ENCODE results near the gene HIP1R.

- TF ChIP-seq BHLHE40 (IDR thresholded peaks at IDR 0.05; ENCODE audit: borderline replicate concordance), result no peak
- TF ChIP-seq TARDBP (IDR thresholded peaks at IDR 0.05), result no peak
- TF ChIP-seq HDGF (IDR thresholded peaks at IDR 0.05; ENCODE audit: borderline replicate concordance), result no peak
- TF ChIP-seq CTBP1 (IDR thresholded peaks at IDR 0.05; ENCODE audit: borderline replicate concordance), result no peak
- no peak for TF ChIP-seq FOXM1 (IDR thresholded peaks at IDR 0.05; ENCODE audit: borderline replicate concordance)
- no peak for TF ChIP-seq FOXA1 (IDR thresholded peaks at IDR 0.05)
- TF ChIP-seq ELF4 (IDR thresholded peaks at IDR 0.05), result no peak
- no peak for TF ChIP-seq SP1 (IDR thresholded peaks at IDR 0.05)
- TF ChIP-seq PKNOX1 (IDR thresholded peaks at IDR 0.05), result no peak
- TF ChIP-seq ARNT (IDR thresholded peaks at IDR 0.05), result no peak
- no peak for TF ChIP-seq SUZ12 (IDR thresholded peaks at IDR 0.05)
- no peak for TF ChIP-seq FOXK2 (IDR thresholded peaks at IDR 0.05)
- no peak for TF ChIP-seq ZNF384 (IDR thresholded peaks at IDR 0.05)
- no peak for TF ChIP-seq NFRKB (IDR thresholded peaks at IDR 0.05)
Observed at GRCh38 chr12:122785503-122785902, 49.8 kb upstream of the HIP1R start.
